HG03575 (cell line): Measurements from ENCODE around the gene IL7R.

ENCODE experiments used
- ATAC-seq: cut with Tn5 transposase; IDR thresholded peaks from one replicate; pipeline ENCODE4 v1.9.1; 2021; ENCODE audit not compliant: unreplicated experiment, insufficient number of reproducible peaks, low FRiP score; ENCODE audit errors: extremely low read depth

The IL7R gene

DNA sequence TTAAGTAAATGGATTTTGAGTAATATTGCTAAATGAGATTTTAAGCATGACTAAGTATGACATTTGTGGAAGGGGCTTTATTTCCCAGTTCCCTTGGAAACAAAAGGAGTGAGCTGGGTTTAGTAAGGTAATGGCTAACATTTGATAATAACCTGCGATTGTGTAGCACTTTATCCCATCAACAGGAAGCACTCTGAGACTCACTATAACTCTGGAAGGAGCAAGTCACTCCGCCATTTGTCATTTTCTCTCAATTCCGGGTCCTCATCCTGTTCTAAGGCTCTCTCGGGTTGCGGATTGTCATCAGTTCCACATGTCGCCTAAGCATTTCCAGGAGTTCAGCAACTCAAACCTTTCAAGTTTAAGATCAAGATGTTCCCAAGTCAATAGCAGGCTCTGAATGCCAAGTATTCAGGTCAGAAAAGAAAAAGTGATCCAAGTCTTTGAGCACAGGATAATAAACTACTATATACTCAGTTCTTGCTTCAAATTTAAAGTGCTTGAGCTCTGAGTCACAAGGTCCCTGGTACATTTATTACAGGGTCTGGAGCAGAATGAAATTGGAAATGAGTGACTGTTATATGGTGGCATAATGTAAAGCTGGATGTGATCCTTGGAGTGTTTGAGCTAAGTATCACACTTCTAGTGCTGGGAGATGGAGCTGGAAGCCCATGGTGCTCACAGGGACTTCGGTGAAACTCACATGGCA, 42.4 kb downstream of the IL7R start:
- no peak for ATAC-seq

DNA sequence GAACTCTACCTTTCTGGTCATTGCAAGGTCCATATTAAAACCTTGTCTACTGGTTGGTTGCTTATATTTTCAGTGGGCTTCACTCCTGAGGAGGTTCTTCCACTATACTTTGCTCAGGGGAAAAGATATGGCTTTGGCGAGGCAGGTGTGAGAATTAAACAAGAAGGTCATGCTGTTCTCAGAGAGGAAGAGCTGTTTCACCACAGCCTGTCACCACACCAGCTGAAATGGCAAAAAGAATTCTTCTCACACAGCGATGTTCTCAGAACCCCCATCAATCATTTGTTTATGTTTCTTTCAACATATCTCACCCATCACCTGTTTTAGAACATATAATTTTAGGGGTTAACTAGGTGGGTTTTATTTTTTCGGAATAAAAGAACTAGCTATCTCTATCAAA, 43.1 kb downstream of the IL7R start:
- no peak for ATAC-seq

DNA sequence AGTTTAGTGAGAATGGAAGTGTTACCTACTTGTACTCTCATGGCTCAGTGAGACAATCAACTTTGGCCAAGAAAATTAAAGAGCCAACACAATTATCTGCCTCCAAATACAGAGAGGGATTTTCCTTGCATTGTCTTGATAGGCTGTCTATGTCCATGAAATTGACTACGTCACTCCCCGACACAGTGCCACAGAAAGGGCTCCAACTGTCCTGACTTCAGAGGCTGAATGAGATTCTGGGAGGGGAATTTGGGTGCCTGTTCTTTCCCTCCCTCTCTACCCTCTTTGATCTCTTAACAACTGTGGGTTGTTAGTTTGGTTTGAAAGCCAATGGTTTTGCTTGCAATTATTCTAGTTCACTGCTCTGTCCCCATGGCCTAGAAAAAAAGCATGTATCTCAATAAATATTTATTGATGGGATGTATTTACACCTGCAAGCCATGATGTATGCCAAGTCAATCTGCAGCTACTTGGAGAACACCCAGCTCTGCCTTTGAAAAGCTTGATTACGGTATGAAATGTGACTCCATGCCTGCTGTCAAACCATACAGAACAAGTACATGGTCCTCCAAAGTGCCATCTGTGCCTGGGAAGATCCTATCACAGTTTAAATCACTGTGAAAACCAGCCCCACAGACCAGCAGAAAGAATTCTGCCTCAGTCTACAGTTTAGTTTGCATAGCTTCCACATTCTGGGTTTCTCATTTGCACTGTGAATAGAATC, 44.4 kb downstream of the IL7R start:
- ATAC-seq, result no peak

GRCh38 chr5:35902046-35902672, 45.5 kb downstream of the IL7R start:
- ATAC-seq, result peak; percentile 53

- no peak for ATAC-seq
Measured at GRCh38 chr5:35903631-35904203, 47.0 kb downstream of the IL7R start.

DNA sequence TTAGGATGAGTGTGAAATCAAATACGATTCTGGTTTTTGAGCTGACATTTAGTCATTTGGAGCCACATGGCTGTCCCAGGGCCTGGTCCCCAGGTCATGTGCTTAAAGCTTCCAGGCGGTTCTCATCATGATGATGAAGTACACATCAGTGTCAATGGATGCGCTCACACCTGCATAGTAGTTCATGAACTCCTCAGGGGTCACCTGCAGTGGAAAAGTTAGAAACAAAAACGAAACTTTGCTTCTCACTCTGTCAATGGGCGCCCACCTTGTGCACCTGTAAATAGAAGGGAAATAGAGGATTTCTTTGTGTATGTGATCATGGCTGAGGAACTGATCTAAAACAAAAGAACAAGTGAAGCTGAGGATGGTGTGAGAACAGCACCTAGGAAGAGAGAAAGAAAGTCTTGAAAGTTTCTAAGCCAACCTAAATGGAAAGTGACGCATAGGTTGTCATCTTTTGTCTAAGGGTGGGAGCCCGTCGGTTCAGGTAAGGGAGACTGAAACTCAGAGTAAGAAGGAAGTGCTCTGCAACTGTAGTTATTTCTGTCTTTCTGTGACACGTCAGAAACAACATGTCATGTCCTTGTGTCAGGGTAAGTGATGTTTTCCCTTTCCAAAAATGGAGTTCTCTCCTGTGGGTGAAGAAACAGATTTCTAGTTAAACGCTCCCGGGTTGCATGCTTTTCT, 47.9 kb downstream of the IL7R start:
- peak; percentile 36 for ATAC-seq

DNA sequence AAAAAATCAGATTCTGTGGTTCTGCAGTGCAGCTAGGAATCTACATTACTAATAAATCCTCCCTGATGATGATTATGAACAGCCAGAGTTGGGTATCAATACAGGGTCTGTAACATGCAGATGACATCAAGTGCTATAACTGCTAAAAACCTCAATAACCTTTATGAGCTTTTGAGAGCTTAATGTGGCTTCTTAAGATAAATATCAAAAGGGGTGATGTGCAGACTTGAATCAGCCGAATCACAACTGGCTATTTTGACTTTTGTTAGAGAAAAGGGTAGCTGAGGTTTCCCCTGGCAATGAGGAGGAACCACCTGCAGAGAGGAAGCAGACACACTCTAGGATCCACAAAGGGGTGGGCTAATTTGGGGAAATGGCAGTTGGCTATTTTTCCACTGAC, 51.5 kb downstream of the IL7R start:
- no peak for ATAC-seq

DNA sequence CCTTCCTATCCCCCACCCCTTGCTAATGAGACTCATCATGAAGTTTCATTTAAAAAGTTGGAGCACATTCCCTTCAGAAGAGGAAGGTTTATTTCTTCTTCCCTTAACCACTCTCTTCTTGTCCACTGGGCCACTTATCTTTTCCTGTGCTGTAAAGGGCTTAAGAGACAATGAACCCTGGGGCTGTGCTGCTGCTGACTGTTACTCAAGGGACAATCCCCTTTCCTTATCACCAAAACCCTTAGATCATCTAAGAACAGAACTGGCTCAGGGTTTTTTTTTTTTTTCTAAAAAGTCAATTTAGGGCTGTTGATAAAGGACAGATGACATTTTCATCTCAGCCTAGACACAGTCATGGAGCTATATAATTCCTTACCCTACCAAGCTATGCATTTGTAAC, 52.1 kb downstream of the IL7R start:
- ATAC-seq, result no peak

DNA sequence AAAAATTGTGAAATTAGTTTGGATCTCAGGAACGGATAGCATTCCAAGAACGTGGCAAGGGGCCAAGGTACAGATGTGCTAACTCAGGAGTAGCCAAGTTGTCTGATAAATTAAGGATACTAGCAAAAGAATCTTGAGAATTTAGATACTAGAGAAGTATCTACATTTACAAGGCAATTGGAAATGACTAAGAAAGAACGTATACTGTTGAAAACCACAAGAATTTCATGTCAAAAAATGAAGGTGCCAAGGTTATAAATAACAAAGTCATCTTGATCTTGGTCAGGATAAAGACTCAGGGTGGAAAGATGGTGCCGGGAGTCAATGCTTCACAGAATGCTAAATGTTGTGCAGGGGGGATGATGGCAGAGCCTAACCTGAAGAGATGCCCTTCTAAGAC, 62.5 kb downstream of the IL7R start:
- no peak for ATAC-seq

GRCh38 chr5:35920890-35921289, 64.2 kb downstream of the IL7R start:
- ATAC-seq, result no peak

GRCh38 chr5:35921930-35922329, 65.2 kb downstream of the IL7R start:
- no peak for ATAC-seq

DNA sequence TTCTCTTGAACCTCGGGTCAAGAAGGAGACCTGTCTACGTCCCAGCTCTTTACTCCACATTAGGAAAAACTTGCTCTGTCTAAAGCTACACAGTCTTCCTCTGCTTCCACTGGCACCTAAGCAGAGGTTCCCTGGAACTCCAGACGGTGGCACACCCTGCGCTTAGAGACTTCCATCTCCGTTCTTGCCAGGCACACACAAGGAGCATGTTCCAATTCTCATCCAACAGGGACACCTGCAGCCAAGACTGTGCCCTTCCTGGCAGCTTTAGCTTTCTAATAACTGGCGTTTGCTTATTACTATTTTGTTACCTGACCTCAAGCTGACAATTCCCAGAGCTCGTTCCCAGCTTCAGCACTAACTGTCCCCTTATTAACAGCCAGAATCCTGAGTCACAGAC, 65.8 kb downstream of the IL7R start:
- no peak for ATAC-seq

- ATAC-seq, result no peak
Measured at GRCh38 chr5:35924122-35924949, 67.6 kb downstream of the IL7R start.

DNA sequence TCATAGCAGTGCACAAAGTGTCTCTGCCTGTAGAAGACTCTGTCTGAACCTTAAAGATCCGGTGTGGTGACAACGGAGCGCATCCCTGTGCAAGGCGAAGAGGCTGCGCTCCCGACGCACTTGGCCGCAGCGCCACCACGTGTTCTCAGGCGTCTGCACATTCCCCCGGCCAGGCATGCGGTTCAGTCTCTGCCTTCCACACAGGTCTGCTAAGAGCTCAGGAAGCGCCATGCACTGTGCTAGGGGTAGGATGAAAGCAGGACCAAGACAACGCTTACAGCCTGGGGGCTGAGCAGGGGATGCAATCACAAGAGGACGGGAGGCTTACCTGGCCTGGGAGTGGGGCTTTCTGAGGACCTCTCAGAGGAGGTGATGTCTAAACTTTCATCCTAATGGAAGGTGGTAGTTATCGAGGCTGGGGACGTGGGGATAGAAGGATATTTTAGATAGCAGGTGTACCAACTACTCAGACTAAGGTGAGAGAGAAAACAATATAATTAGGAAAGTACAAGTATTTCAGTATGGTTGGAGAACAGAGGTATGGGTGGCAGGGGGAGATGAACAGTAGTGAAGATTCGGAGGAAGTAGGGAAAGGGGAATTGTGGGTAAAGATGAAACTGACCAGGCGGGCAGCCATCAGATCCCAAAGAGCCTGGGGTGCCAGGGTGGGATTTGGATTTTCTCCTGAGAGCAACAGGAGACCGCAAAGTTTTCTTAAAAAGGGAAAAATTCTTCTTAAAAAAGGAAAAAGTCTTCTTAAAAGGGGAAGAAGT, 68.4 kb downstream of the IL7R start:
- no peak for ATAC-seq

DNA sequence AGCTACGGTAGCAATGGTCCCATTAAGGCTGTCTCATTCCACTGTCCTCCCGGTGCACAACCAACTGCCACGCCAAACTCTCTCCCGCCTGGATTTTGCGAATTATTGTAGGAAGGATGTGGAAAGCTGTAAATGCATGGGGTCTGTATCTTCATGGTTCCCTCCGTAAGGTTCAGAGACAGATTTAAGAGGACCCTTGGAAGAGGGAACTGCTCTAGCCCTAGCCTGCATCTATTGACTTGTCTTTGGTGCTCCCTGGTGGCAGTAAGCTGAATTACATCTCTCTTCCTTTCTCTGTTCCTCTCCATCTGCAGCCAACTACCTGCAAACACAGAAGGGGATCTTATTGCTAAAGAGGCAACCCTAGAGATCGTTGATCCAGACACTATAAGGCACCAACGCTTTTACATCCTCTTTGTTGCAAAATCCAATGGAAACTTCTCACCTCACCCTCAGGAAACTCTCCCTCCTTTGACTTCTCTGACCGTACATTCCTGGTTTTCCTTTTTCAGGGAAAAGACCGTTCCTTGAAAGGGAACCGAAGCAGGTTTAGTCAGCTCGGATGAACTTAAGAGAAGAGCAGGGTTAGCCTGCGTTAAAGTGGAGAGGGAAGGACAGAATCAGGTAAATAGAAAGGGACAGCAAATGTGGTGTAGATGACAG, 69.8 kb downstream of the IL7R start:
- ATAC-seq, result no peak
